ENCODE data around the gene TBX1. TPM values are rescaled to one million over a fixed set of nuclear protein-coding genes. Genes with fewer than 3 reads are reported as not detected.
A peak's percentile ranks its signal among the peaks of the same experiment; 100 is the strongest.

The TBX1 gene
- total and polyA plus RNA-seq, 10 of the 15 experiments (the other 5 are each of a cell fraction or from before 2014, with no cell fraction given) = not detected

DNA sequence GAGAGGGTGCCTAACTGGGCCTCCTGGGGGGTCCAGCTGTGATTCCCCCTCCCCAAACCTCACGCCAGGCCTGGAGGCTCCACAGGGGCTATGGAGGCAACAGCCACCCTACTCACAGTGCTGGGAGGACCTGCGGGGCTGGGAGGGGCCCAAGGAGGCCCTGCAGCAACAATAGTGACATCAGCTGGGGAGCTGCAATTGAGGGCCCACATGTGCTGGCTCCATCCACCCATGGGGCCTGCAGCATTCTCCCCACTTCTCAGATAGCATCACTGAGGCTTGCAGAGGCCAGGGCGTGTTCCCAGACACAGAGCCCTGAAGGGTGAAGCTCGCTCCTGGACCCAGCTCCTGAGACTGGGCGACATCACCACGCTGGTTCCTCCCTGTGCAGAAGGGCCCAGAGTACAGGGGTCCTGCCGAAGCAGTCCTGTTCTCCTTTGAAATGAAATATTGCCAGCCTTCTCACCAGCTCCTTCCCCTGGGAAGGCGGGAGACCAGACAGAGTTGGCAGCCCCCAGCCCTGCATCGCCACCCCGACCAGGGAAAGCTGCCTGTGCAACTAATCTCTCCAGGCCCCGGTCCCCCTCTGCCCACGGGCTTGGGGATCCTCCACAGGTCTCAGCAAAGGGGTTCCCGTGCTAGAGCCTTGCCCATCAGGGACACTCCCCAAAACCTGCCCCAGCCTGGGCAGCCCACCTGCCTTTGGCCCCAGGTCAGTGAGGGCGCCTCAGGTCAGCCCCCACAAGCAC, 8.9 kb upstream of the TBX1 start (continued):
- TF ChIP-seq TCF7 (IDR thresholded peaks at IDR 0.05; ENCODE audit: borderline replicate concordance) (no peak), NFIC (IDR thresholded peaks at IDR 0.05; ENCODE audit: low read depth, low read length) (no peak), IKZF2 (IDR thresholded peaks at IDR 0.05) (no peak)

DNA sequence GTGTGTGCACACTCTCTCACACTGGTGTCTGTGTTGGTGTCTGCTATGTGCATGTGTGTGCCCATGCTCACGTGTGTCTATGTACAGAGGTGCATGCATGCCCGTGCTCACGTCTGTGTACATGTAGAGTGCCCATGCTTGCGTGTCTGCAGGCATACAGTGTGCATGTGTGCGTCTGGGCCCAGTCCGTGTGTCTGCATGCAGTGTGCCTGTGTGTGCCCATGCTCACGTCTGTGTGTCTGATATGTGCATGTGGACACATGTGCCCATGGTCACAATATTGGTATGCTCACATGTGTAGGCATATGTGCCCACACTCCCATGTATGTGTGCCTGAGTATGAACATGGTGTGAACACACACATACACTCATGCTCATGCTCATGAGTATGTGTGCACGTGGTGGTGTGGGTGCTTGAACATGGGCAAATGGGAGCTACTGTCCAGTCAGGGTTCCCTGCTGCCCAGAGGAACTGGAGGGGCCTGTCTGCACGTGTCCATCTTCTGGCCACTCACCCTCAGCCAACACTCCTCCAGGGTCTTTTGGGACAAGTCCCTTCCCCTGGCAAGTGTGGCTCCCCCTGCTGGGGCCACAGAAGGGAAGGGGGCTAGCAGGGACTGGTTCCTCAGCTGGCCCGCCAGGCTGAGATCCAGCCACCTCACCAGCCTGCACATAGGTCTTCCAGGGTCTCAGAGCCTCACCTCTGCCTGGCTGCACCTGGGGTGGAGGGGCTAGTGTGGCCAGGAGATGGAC, 7.3 kb upstream of the TBX1 start:
- no peak for TF ChIP-seq NR2C1 (IDR thresholded peaks at IDR 0.05)
- no peak for TF ChIP-seq FOXK2 (IDR thresholded peaks at IDR 0.05)
- TF ChIP-seq BACH1 (IDR thresholded peaks at IDR 0.05; ENCODE audit: borderline replicate concordance) = no peak
- TF ChIP-seq GABPA (IDR thresholded peaks at IDR 0.05; ENCODE audit: low read depth) = no peak
- TF ChIP-seq SPI1 (IDR thresholded peaks at IDR 0.05; ENCODE audit: borderline replicate concordance, insufficient read depth, low read depth, low read length) = no peak
- TF ChIP-seq, protein P1, sequence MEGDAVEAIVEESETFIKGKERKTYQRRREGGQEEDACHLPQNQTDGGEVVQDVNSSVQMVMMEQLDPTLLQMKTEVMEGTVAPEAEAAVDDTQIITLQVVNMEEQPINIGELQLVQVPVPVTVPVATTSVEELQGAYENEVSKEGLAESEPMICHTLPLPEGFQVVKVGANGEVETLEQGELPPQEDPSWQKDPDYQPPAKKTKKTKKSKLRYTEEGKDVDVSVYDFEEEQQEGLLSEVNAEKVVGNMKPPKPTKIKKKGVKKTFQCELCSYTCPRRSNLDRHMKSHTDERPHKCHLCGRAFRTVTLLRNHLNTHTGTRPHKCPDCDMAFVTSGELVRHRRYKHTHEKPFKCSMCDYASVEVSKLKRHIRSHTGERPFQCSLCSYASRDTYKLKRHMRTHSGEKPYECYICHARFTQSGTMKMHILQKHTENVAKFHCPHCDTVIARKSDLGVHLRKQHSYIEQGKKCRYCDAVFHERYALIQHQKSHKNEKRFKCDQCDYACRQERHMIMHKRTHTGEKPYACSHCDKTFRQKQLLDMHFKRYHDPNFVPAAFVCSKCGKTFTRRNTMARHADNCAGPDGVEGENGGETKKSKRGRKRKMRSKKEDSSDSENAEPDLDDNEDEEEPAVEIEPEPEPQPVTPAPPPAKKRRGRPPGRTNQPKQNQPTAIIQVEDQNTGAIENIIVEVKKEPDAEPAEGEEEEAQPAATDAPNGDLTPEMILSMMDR (IDR thresholded peaks at IDR 0.05 in 2 of 3, conservative IDR thresholded peaks at IDR 0.05 in 1 of 3; ENCODE audit: control insufficient read depth in 2 of 3, extremely low read depth in 1 of 3, insufficient read depth in 1 of 3, low read depth in 3 of 3, low read length in 3 of 3) = 0 out of 6 replicates have a peak, but pooled peaks of 1 of the 3 experiments have one; percentile 6
- TF ChIP-seq MTA3 (IDR thresholded peaks at IDR 0.05; ENCODE audit: borderline replicate concordance, low read length) = no peak
- TF ChIP-seq CEBPB (IDR thresholded peaks at IDR 0.05; ENCODE audit: borderline replicate concordance in 1 of 2, low read depth in 2 of 2, low read length in 2 of 2) = no peak
- TF ChIP-seq TAF1 (IDR thresholded peaks at IDR 0.05; ENCODE audit: borderline replicate concordance, low read depth, low read length) = no peak
- ChIA-PET SMC1A (ENCODE audit: uncharacterized antibody, unreplicated experiment) (no interaction called here), CTCF (no interaction called here), RAD21 (ENCODE audit: unreplicated experiment) (no interaction called here), POLR2A (no interaction called here)
- FAIRE-seq = no peak
- peaks cover 16 to 25% of the 10 kb centered on the region in 2 experiments for H3K27me3 ChIP-seq (replicated peaks in 1 of 2; ENCODE audit: control insufficient read depth in 2 of 2, insufficient read depth in 2 of 2, low read length in 1 of 2)
- H3K79me2 ChIP-seq (ENCODE audit: control insufficient read depth, insufficient read depth, low read length) = no peaks in the 10 kb centered on the region
- no peak overlapping the region for H2AFZ ChIP-seq (ENCODE audit: control insufficient read depth, low read depth, low read length)
- peaks cover 4% of the 10 kb centered on the region for H4K20me1 ChIP-seq (ENCODE audit: control insufficient read depth, insufficient read depth)
- H3K9ac ChIP-seq (ENCODE audit: control insufficient read depth, insufficient read depth, low read length) = no peak overlapping the region
- ATAC-seq = no peak
- in situ Hi-C loops (cut with MboI) (no loop called here), intact Hi-C loops (cut with micrococcal nuclease; ENCODE audit: unreplicated experiment) (no loop called here)
- no peak overlapping the region for H3K4me3 ChIP-seq
- H3K4me1 ChIP-seq (ENCODE audit: control insufficient read depth, insufficient read depth, low read length) = peaks cover 6% of the 10 kb centered on the region
- no peaks in the 10 kb centered on the region for H3K9me3 ChIP-seq (replicated peaks; ENCODE audit: control insufficient read depth, insufficient read depth, low read length)
- WGBS (ENCODE audit: insufficient coverage, insufficient replicate concordance, low lambda C conversion rate, missing lambda C conversion rate) = 36% methylated on average over 10 of the region's 10 CpGs
- no peaks in the 10 kb centered on the region for H3K36me3 ChIP-seq (ENCODE audit: control insufficient read depth in 2 of 2, insufficient read depth in 2 of 2, low read length in 1 of 2)
- BruUV-seq (replicated peaks) = no TSS peak
- no peak overlapping the region for H3K4me2 ChIP-seq (ENCODE audit: control insufficient read depth, insufficient read depth)
- DNase-seq (ENCODE audit: low read depth, low spot score) = no peak
- no peak overlapping the region for H3K27ac ChIP-seq (ENCODE audit: control insufficient read depth, insufficient read depth)
